H1 (cell line): ENCODE measurements around the gene SLC30A3. TPM values are rescaled to one million over a fixed set of nuclear protein-coding genes. Genes with fewer than 3 reads are reported as not detected.

Source experiments
- CTCF ChIA-PET: fragments of 300-600 bp; sonication (Branson Sonifier 250); formaldehyde crosslinking; loops from one replicate; lab custom pipeline; 2021; ENCODE audit not compliant: partially characterized antibody; lab: Charles Lee
- POLR2A ChIA-PET: fragments of 300-600 bp; sonication (Branson Sonifier 250); formaldehyde crosslinking; loops from one replicate; lab custom pipeline; 2021; ENCODE audit warnings: inconsistent platforms; ENCODE audit not compliant: partially characterized antibody; lab: Charles Lee
- DNase-seq, 2 experiments: peaks; one replicate each; pipeline versions ENCODE4 v3.0.0 to v3.0.0-alpha.2; 2010 to 2022; ENCODE audit warnings: low spot score in 2 of 2, low read depth in 1 of 2, mixed read lengths in 1 of 2
- FAIRE-seq: peaks from 2 replicates; lab custom pipeline; 2011; peaks lifted over from hg19 to GRCh38; lab: Jason Lieb, UNC
- H2AFZ ChIP-seq: 2 replicates; pipeline ENCODE4 v1.8.1; 2012; ENCODE audit warnings: low read length, inconsistent platforms
- H2AK5ac ChIP-seq: 2 replicates; pipeline ENCODE4 v1.6.1; 2013; ENCODE audit warnings: low read depth, low read length
- H2BK120ac ChIP-seq: replicated peaks from 2 replicates; pipeline ENCODE3; 2013; ENCODE audit warnings: low read depth, low read length, inconsistent platforms
- H2BK12ac ChIP-seq: 2 replicates; pipeline ENCODE4 v1.6.1; 2013; ENCODE audit warnings: low read depth, low read length
- H2BK15ac ChIP-seq: 2 replicates; pipeline ENCODE4 v1.6.1; 2013; ENCODE audit warnings: low read length
- H2BK20ac ChIP-seq: 2 replicates; pipeline ENCODE4 v1.6.1; 2013; ENCODE audit warnings: low read length
- H2BK5ac ChIP-seq: 2 replicates; pipeline ENCODE4 v1.6.1; 2013; ENCODE audit warnings: low read depth, low read length
- H3K14ac ChIP-seq: 2 replicates; pipeline ENCODE4 v1.6.1; 2013; ENCODE audit warnings: inconsistent platforms; ENCODE audit not compliant: insufficient read length
- H3K18ac ChIP-seq: 2 replicates; pipeline ENCODE4 v1.6.1; 2013; ENCODE audit warnings: low read length; ENCODE audit errors: extremely low read depth
- H3K23ac ChIP-seq: 2 replicates; pipeline ENCODE4 v1.6.1; 2013; ENCODE audit warnings: inconsistent platforms; ENCODE audit not compliant: insufficient read length
- H3K23me2 ChIP-seq: 2 replicates; pipeline ENCODE4 v1.6.1; 2013; ENCODE audit warnings: low read depth, low read length
- H3K27ac ChIP-seq: 2 replicates; pipeline ENCODE4 v1.6.1; 2011; ENCODE audit warnings: low read depth, low read length, inconsistent platforms
- H3K27me3 ChIP-seq, 4 experiments: replicated peaks in 1 of 4; 1 replicate in 1 of 4; 2 replicates in 3 of 4; pipeline versions ENCODE4 v1.6.1 to v1.8.1; 2011 to 2013; ENCODE audit warnings: low read length in 3 of 4, mild to moderate bottlenecking in 3 of 4, inconsistent platforms in 2 of 4, mixed read lengths in 2 of 4, moderate library complexity in 1 of 4; ENCODE audit not compliant: control insufficient read depth in 3 of 4, insufficient read depth in 3 of 4; ENCODE audit errors: extremely low read depth in 1 of 4
- H3K36me3 ChIP-seq, 4 experiments: 2 replicates each; pipeline versions ENCODE4 v1.6.1 to v1.8.1; 2011 to 2013; ENCODE audit warnings: mild to moderate bottlenecking in 4 of 4, low read length in 3 of 4, moderate library complexity in 2 of 4, control low read depth in 1 of 4, inconsistent platforms in 1 of 4; ENCODE audit not compliant: insufficient read depth in 4 of 4, control insufficient read depth in 2 of 4
- H3K4ac ChIP-seq: replicated peaks from 2 replicates; pipeline ENCODE3; 2013; ENCODE audit warnings: low read length, low read depth, mixed read lengths, inconsistent platforms; ENCODE audit not compliant: insufficient read length
- H3K4me1 ChIP-seq, 4 experiments: replicated peaks in 1 of 4; 1 replicate in 1 of 4; 2 replicates in 3 of 4; pipeline versions ENCODE4 v1.6.1 to v1.8.1; 2011 to 2013; ENCODE audit warnings: low read length in 3 of 4, inconsistent platforms in 2 of 4, mixed read lengths in 1 of 4; ENCODE audit not compliant: insufficient read depth in 4 of 4, control insufficient read depth in 3 of 4
- H3K4me2 ChIP-seq, 2 experiments: 2 replicates each; pipeline versions ENCODE4 v1.6.1 to v1.8.1; 2011 to 2013; ENCODE audit warnings: low read depth in 2 of 2, low read length in 2 of 2, control low read depth in 1 of 2, inconsistent platforms in 1 of 2, mild to moderate bottlenecking in 1 of 2; ENCODE audit not compliant: insufficient read depth in 1 of 2
- H3K4me3 ChIP-seq, 4 experiments: fragments of 200-600, 300-600 bp in 1 of 4; sonication (generic), shearing (Covaris generic), sonication (Bioruptor Twin) in 1 of 4; 2 replicates each; pipeline versions ENCODE4 v1.5.1 to v1.8.1; 2011 to 2016; ENCODE audit warnings: low read length in 4 of 4, low read depth in 3 of 4, control low read depth in 2 of 4, inconsistent platforms in 2 of 4, mild to moderate bottlenecking in 2 of 4, mixed read lengths in 1 of 4, moderate library complexity in 1 of 4; ENCODE audit not compliant: insufficient read depth in 2 of 4; ENCODE audit errors: extremely low read depth in 1 of 4
- H3K56ac ChIP-seq: replicated peaks from 2 replicates; pipeline ENCODE3; 2013; ENCODE audit warnings: low read depth, mild to moderate bottlenecking, mixed read lengths, low read length, inconsistent platforms; ENCODE audit not compliant: insufficient read length
- H3K79me1 ChIP-seq: 2 replicates; pipeline ENCODE4 v1.6.1; 2013; ENCODE audit warnings: low read depth, low read length, control low read depth
- H3K79me2 ChIP-seq, 2 experiments: 2 replicates each; pipeline versions ENCODE4 v1.6.1 to v1.8.1; 2012 to 2013; ENCODE audit warnings: low read length in 2 of 2, mild to moderate bottlenecking in 2 of 2, inconsistent platforms in 1 of 2; ENCODE audit not compliant: insufficient read depth in 2 of 2, control insufficient read depth in 1 of 2
- H3K9ac ChIP-seq, 4 experiments: replicated peaks in 1 of 4; 1 replicate in 1 of 4; 2 replicates in 3 of 4; pipeline versions ENCODE4 v1.6.1 to v1.8.1; 2011 to 2013; ENCODE audit warnings: low read depth in 3 of 4, low read length in 3 of 4, control low read depth in 2 of 4, mild to moderate bottlenecking in 2 of 4, moderate library complexity in 2 of 4, inconsistent platforms in 1 of 4; ENCODE audit errors: extremely low read depth in 1 of 4
- H3K9me3 ChIP-seq, 2 experiments: 2 replicates each; pipeline versions ENCODE4 v1.6.1 to v1.8.1; 2012 to 2013; ENCODE audit warnings: mild to moderate bottlenecking in 2 of 2, moderate library complexity in 2 of 2, control low read depth in 1 of 2, inconsistent platforms in 1 of 2, low read depth in 1 of 2, low read length in 1 of 2, mixed read lengths in 1 of 2; ENCODE audit not compliant: insufficient read depth in 2 of 2
- H4K20me1 ChIP-seq, 2 experiments: replicated peaks in 1 of 2; 2 replicates each; pipeline versions ENCODE3 to v1.8.1; 2011 to 2013; ENCODE audit warnings: inconsistent platforms in 2 of 2, low read length in 2 of 2, mild to moderate bottlenecking in 1 of 2; ENCODE audit not compliant: insufficient read depth in 2 of 2, control insufficient read depth in 1 of 2
- H4K5ac ChIP-seq: 2 replicates; pipeline ENCODE4 v1.6.1; 2013; ENCODE audit warnings: low read length, low read depth, mixed read lengths, inconsistent platforms; ENCODE audit not compliant: insufficient read length
- H4K8ac ChIP-seq: 2 replicates; pipeline ENCODE4 v1.8.0; 2013; ENCODE audit warnings: mild to moderate bottlenecking, moderate library complexity, low read length, inconsistent platforms; ENCODE audit not compliant: insufficient read depth; ENCODE audit errors: extremely low read depth
- H4K91ac ChIP-seq: replicated peaks from 2 replicates; pipeline ENCODE3; 2013; ENCODE audit warnings: low read length, mixed read lengths, inconsistent platforms; ENCODE audit not compliant: insufficient read length
- WGBS, 2 experiments: shearing (Covaris generic) in 1 of 2; methylation state at CpG; one replicate each; pipeline versions ENCODE4 v1.1.6 to v1.1.7; 2013 to 2015; ENCODE audit warnings: low lambda C conversion rate in 2 of 2, mixed read lengths in 2 of 2, inconsistent platforms in 1 of 2, low coverage in 1 of 2, missing lambda C conversion rate in 1 of 2; ENCODE audit not compliant: insufficient replicate concordance in 2 of 2, insufficient coverage in 1 of 2, insufficient read length in 1 of 2; ENCODE audit errors: extremely low coverage in 1 of 2, missing lambda C conversion rate in 1 of 2; 5-methylcytosine and 5-hydroxymethylcytosine counted together
- polyA plus RNA-seq, 7 experiments: library from polyadenylated mRNA; depleted of rRNA in 3 of 7; stranded (reverse) in 5 of 7; unstranded in 2 of 7; fragments of >200 nt in 5 of 7; fragments of 200-250 nt in 2 of 7; gene quantifications; 1 replicate in 5 of 7; 2 replicates in 1 of 7; 4 replicates in 1 of 7; pipeline versions ENCODE4 v1.2.1 to v1.2.3, GENCODE V29; 2011 to 2013; ENCODE audit warnings: missing spikeins in 2 of 7, mixed read lengths in 2 of 7
- total RNA-seq: library from RNA; stranded (reverse); fragmentation: NEBNext Ultra II Directional; extraction: Animal tissue kit (Norgen Biotek cat#: 25700); gene quantifications from 2 replicates; pipeline ENCODE4 v1.2.1, GENCODE V29; 2021

SLC30A3 gene
- total and polyA plus RNA-seq, 2 of the 8 experiments (the other 6 are each of a cell fraction or from before 2014, with no cell fraction given) = 15.2 to 30.7 TPM

DNA sequence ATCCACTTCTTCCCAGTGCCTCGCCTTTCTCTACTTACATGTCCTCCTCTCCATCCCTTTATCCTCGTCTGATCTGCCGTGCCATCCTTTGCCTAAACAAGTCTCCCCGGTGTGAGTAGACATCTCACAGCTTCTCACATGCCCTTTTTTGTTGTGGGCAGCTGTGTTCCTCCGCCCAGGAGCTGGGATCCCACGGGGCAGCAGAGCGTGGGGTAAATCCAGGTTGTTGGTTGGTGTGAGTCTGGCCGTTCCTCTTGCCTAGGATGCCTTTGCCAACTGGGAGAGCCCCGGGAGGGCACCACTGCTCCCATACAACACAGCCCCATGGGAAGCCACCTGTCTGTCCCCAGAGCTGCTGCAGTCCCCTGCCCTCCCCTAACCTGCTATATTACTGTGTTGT lies 22.4 kb downstream of the SLC30A3 start:
- Histone ChIP-seq H3K9me3 (no peaks in the 10 kb centered on the region), H2AFZ (no peak overlapping the region), H3K4me2 (no peak overlapping the region), H3K27ac (no peak overlapping the region), H3K9ac (no peak overlapping the region), H2BK120ac (no peak overlapping the region), H2BK20ac (no peak overlapping the region), H2BK15ac (no peak overlapping the region), H3K4ac (no peak overlapping the region), H4K20me1 (peaks cover 4 to 18% of the 10 kb centered on the region in 2 experiments), H2BK5ac (no peak overlapping the region), H4K5ac (no peak overlapping the region), H3K27me3 (no peaks in the 10 kb centered on the region), H3K14ac (no peak overlapping the region), H3K23ac (no peak overlapping the region), H4K91ac (no peak overlapping the region), H4K8ac (no peak overlapping the region), H3K4me3 (no peak overlapping the region), H3K4me1 (no peaks in the 10 kb centered on the region), H3K56ac (no peak overlapping the region), H3K36me3 (peaks cover 65 to 93% (median 88%) of the 10 kb centered on the region in 4 experiments), H3K18ac (no peak overlapping the region), H2AK5ac (no peak overlapping the region), H3K79me2 (no peaks in the 10 kb centered on the region), H3K79me1 (no peaks in the 10 kb centered on the region), H2BK12ac (no peak overlapping the region), H3K23me2 (no peaks in the 10 kb centered on the region)
- ChIA-PET CTCF (interaction anchor here (0.8 to 3.9 kb wide), 9 partner anchors 8 to 169 kb away, joined by 3 to 32 read pairs (median 6); partner anchors contain the start of genes OST4 and TRIM54), POLR2A (interaction anchor here (0.8 to 32.6 kb wide), 7 partner anchors 4 to 108 kb away, joined by 3 to 835 read pairs (median 5); partner anchors contain the start of gene CAD)
- 96% methylated on average over 9 of the region's 9 CpGs; no CpG with 5 or more reads in 1 of the 2 experiments for WGBS, 2 experiments
- DNase-seq (no peak), FAIRE-seq (no peak)
